RWPE2 (cell line): Measurements from ENCODE around the gene RBM20.
A peak's percentile ranks its signal among the peaks of the same experiment; 100 is the strongest.

ENCODE experiments used
- ATAC-seq: fragments of 200-7000 bp; cut with Tn5 transposase; 3 replicates; pipeline ENCODE4 v1.9.1; 2021; ENCODE audit warnings: low read depth
- DNase-seq: peaks from one replicate; pipeline ENCODE4 v3.0.0-alpha.2; 2020; ENCODE audit warnings: low spot score
- H3K27ac ChIP-seq: fragments of 450-650 bp; 2 replicates; pipeline ENCODE4 v1.5.1; 2017; ENCODE audit warnings: mild to moderate bottlenecking; ENCODE audit not compliant: poor library complexity, severe bottlenecking
- H3K27me3 ChIP-seq: fragments of 250-450 bp; sonication (Bioruptor Pico); 2 replicates; pipeline ENCODE4 v1.5.1; 2021; ENCODE audit warnings: mild to moderate bottlenecking, moderate library complexity; ENCODE audit not compliant: insufficient read depth, poor library complexity, severe bottlenecking
- H3K36me3 ChIP-seq: fragments of 250-450 bp; sonication (Bioruptor Pico); 2 replicates; pipeline ENCODE4 v1.5.1; 2020; ENCODE audit warnings: low read depth, mild to moderate bottlenecking, moderate library complexity
- H3K4me1 ChIP-seq: fragments of 250-450 bp; sonication (Bioruptor Pico); 2 replicates; pipeline ENCODE4 v1.5.1; 2021; ENCODE audit warnings: mild to moderate bottlenecking, moderate library complexity; ENCODE audit not compliant: insufficient read depth, poor library complexity, severe bottlenecking
- H3K4me3 ChIP-seq: fragments of 250-450 bp; sonication (Bioruptor Pico); 2 replicates; pipeline ENCODE4 v1.5.1; 2021; ENCODE audit warnings: mild to moderate bottlenecking, moderate library complexity; ENCODE audit not compliant: severe bottlenecking
- H3K9me3 ChIP-seq: fragments of 250-450 bp; sonication (Bioruptor Pico); 2 replicates; pipeline ENCODE4 v1.5.1; 2021; ENCODE audit warnings: mild to moderate bottlenecking, moderate library complexity; ENCODE audit not compliant: severe bottlenecking
- CTCF ChIP-seq: fragments of 450-650 bp; IDR thresholded peaks from one replicate; pipeline ENCODE4 v1.5.1; 2017; ENCODE audit warnings: mild to moderate bottlenecking, moderate library complexity; ENCODE audit not compliant: poor library complexity, severe bottlenecking

The RBM20 gene

GRCh38 chr10:110837418-110838171 is 193.5 kb downstream of the RBM20 start:
- H3K36me3 ChIP-seq = no peaks in the 10 kb centered on the region
- no peak overlapping the region for H3K4me3 ChIP-seq
- no peaks in the 10 kb centered on the region for H3K27me3 ChIP-seq
- peaks cover 8% of the 10 kb centered on the region for H3K4me1 ChIP-seq
- ATAC-seq (no peak), DNase-seq (no peak)
- no peak overlapping the region for H3K27ac ChIP-seq
- no peaks in the 10 kb centered on the region for H3K9me3 ChIP-seq
- no peak for TF ChIP-seq CTCF

GRCh38 chr10:110840225-110840922 is 196.2 kb downstream of the RBM20 start:
- peaks cover 3% of the 10 kb centered on the region for H3K4me1 ChIP-seq
- no peak overlapping the region for H3K27ac ChIP-seq
- TF ChIP-seq CTCF = no peak
- no peaks in the 10 kb centered on the region for H3K36me3 ChIP-seq
- no peaks in the 10 kb centered on the region for H3K9me3 ChIP-seq
- ATAC-seq (peak; percentile 49; the same call in 2 of the 3 replicates), DNase-seq (no peak)
- no peak overlapping the region for H3K4me3 ChIP-seq
- H3K27me3 ChIP-seq = no peaks in the 10 kb centered on the region

- no peak for ATAC-seq
- Histone ChIP-seq H3K9me3 (no peaks in the 10 kb centered on the region), H3K4me1 (peaks cover 3% of the 10 kb centered on the region), H3K4me3 (no peak overlapping the region), H3K36me3 (no peaks in the 10 kb centered on the region), H3K27ac (no peak overlapping the region), H3K27me3 (no peaks in the 10 kb centered on the region)
- no peak for DNase-seq
- TF ChIP-seq CTCF = no peak
Observed at GRCh38 chr10:110840923-110841428, 196.8 kb downstream of the RBM20 start.

- ATAC-seq (no peak), DNase-seq (no peak)
- Histone ChIP-seq H3K27ac (no peak overlapping the region), H3K27me3 (no peaks in the 10 kb centered on the region), H3K36me3 (no peaks in the 10 kb centered on the region), H3K4me1 (peaks cover 3% of the 10 kb centered on the region), H3K4me3 (no peak overlapping the region), H3K9me3 (no peaks in the 10 kb centered on the region)
- no peak for TF ChIP-seq CTCF
Observed at GRCh38 chr10:110841767-110842267, 197.7 kb downstream of the RBM20 start.
